Mucosa of rectum (tissue), 2 donors: Measurements from ENCODE around the gene GABRQ.
"Not testable (repeated sequence)": the region's sequence is repeated elsewhere in the genome, so short reads cannot be mapped to it uniquely, and the experiment has no call there.

Source experiments
- H3K27ac ChIP-seq, 2 donors: one replicate each; pipeline ENCODE4 v1.7.0; 2013; ENCODE audit warnings: inconsistent platforms in 2 of 2, low read depth in 2 of 2, low read length in 2 of 2
- H3K27me3 ChIP-seq, 2 donors: one replicate each; pipeline ENCODE4 v1.7.0; 2013; ENCODE audit warnings: low read length in 2 of 2; ENCODE audit not compliant: control insufficient read depth in 2 of 2, insufficient read depth in 2 of 2
- H3K36me3 ChIP-seq, 2 donors: one replicate each; pipeline ENCODE4 v1.7.0; 2013; ENCODE audit warnings: low read length in 2 of 2; ENCODE audit not compliant: control insufficient read depth in 2 of 2, insufficient read depth in 2 of 2
- H3K4me1 ChIP-seq, 2 donors: one replicate each; pipeline ENCODE4 v1.7.0; 2013; ENCODE audit warnings: low read length in 2 of 2, mild to moderate bottlenecking in 1 of 2; ENCODE audit not compliant: control insufficient read depth in 2 of 2, insufficient read depth in 2 of 2
- H3K4me3 ChIP-seq, 2 donors: one replicate each; pipeline ENCODE4 v1.7.0; 2013; ENCODE audit warnings: low read length in 2 of 2
- H3K9ac ChIP-seq, 2 donors: one replicate each; pipeline ENCODE4 v1.7.0; 2013; ENCODE audit warnings: low read length in 2 of 2, low read depth in 1 of 2, mild to moderate bottlenecking in 1 of 2
- H3K9me3 ChIP-seq, 2 donors: one replicate each; pipeline ENCODE4 v1.7.0; 2013; ENCODE audit warnings: low read length in 2 of 2; ENCODE audit not compliant: control insufficient read depth in 2 of 2
- donor health status: healthy.
- donor health status: Normal muscosa, but diverticular disease.

The GABRQ gene

DNA sequence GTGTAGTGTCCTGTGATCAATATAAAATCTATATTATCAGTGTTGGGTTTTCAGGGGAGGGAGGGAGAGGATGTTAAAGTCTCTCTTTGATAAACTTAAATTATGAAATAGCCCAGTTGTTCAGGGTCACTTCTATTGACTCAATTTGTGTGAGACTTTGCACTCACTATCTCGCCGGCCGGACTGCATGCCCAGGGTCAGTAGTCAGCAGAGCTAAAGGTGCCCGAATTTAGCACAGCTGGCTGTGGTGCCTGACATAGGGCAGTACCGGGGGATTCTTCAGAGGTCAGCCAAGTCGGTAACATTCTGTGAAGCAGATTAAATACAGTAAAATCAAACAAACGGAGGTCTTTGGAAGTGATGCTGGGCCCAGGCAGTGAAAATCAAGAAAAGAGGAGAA, 19.2 kb downstream of the GABRQ start:
- Histone ChIP-seq H3K4me1 (no peaks in the 10 kb centered on the region), H3K9ac (no peak overlapping the region), H3K27ac (no peak overlapping the region), H3K4me3 (no peak overlapping the region), H3K36me3 (no peaks in the 10 kb centered on the region), H3K27me3 (peaks cover 0 to 2% of the 10 kb centered on the region in 2 donors), H3K9me3 (no peaks in the 10 kb centered on the region)

GRCh38 chrX:152658302-152658701, 20.6 kb downstream of the GABRQ start:
- Histone ChIP-seq H3K27ac (no peak overlapping the region), H3K4me1 (no peaks in the 10 kb centered on the region), H3K4me3 (no peak overlapping the region), H3K9ac (no peak overlapping the region), H3K9me3 (no peaks in the 10 kb centered on the region), H3K36me3 (no peaks in the 10 kb centered on the region), H3K27me3 (peaks cover 0 to 2% of the 10 kb centered on the region in 2 donors)

DNA sequence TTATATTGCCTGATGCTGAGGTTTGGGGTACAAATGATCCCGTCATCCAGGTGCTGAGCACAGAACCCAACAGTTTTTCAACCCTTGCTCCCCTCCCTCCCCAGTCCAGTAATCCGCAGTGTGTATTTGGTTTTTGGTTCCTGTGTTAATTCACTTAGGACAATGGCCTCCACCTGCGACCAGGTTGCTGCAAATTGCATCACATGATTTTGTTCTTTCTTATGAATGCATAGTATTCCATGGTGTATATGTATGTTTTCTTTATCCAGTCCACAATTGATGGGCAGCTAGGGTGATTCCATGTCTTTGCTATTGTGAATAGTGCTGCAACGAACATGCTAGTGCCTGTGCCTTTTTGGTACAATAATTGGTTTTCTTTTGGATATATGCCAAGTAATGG, 25.4 kb downstream of the GABRQ start:
- Histone ChIP-seq H3K9ac (no peak overlapping the region), H3K4me3 (no peak overlapping the region), H3K27me3 (no peaks in the 10 kb centered on the region), H3K4me1 (no peaks in the 10 kb centered on the region), H3K36me3 (no peaks in the 10 kb centered on the region), H3K27ac (no peak overlapping the region), H3K9me3 (no peaks in the 10 kb centered on the region)

- Histone ChIP-seq H3K9me3 (no peaks in the 10 kb centered on the region), H3K4me3 (no peak overlapping the region), H3K36me3 (no peaks in the 10 kb centered on the region), H3K4me1 (no peaks in the 10 kb centered on the region), H3K9ac (no peak overlapping the region), H3K27me3 (peaks cover 0 to 3% of the 10 kb centered on the region in 2 donors), H3K27ac (no peak overlapping the region)
These were observed 36.4 kb downstream of the GABRQ start for GRCh38 chrX:152674135-152674534.

- not testable (repeated sequence) for H3K27ac ChIP-seq, H3K4me3 ChIP-seq, H3K36me3 ChIP-seq, H3K27me3 ChIP-seq, H3K4me1 ChIP-seq, H3K9ac ChIP-seq, H3K9me3 ChIP-seq
These were observed 37.0 kb downstream of the GABRQ start for GRCh38 chrX:152674652-152675051.

DNA sequence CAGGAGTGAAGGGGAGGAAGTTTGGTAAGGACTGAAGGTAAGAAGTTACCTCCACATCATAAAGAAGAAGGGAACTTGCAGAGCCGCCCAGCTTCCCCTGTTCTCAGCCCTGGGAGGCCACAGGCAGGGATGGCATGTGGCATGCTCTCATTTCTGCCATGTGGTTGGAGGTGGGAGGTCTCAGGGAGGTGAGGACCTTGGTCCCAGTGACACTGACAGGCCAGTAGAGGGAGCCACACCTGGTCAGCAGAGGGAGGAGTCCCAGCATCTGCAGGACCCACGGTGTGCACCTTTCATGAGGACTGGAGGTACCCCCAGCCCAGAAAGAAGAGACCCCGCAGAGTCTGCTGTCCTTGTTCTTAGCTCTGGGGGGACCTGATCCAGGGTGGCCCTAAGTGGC, 43.3 kb downstream of the GABRQ start:
- H3K4me3 ChIP-seq, H3K4me1 ChIP-seq, H3K9ac ChIP-seq, H3K27ac ChIP-seq, H3K27me3 ChIP-seq, H3K9me3 ChIP-seq, H3K36me3 ChIP-seq: not testable (repeated sequence)

DNA sequence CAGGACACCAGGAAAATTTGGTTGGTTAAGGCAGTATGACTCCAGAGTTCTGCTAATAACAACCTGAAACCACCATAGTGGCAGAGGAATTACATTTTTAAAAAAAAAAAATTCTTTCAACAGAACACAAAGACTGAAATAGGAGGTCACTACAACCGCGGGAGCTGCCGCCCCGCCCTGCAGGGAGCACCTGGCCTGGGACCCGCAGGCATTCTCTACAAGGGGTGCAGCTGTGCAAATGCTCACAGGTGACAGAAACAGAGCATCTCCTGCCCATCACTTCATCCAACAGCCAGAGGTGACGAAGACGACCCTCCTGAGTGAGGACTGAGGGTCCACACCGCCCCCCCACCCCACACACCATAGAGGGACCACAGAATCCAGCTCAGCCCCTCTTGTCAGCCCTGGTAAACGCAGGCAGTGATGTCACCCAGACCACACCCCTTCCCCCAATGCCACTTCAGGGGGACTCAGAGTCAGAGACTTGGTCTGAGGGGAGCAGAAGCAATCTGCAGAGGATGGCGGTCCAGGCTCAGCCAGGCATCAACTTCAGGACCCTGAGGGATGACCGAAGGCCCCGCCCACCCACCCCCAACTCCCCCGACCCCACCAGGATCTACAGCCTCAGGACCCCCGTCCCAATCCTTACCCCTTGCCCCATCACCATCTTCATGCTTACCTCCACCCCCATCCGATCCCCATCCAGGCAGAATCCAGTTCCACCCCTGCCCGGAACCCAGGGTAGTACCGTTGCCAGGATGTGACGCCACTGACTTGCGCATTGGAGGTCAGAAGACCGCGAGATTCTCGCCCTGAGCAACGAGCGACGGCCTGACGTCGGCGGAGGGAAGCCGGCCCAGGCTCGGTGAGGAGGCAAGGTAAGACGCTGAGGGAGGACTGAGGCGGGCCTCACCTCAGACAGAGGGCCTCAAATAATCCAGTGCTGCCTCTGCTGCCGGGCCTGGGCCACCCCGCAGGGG, 60.5 kb downstream of the GABRQ start, which contains the start of gene MAGEA3:
Gene MAGEA3 (plus strand): TSS at position 843 of the 980 bp plus-strand sequence. CDS start 2,039 bp downstream, outside the sequence.
- not testable (repeated sequence) for H3K9ac ChIP-seq, H3K27ac ChIP-seq, H3K27me3 ChIP-seq, H3K9me3 ChIP-seq, H3K4me1 ChIP-seq, H3K36me3 ChIP-seq, H3K4me3 ChIP-seq

- not testable (repeated sequence) for H3K9me3 ChIP-seq, H3K4me3 ChIP-seq, H3K36me3 ChIP-seq, H3K4me1 ChIP-seq, H3K27ac ChIP-seq, H3K27me3 ChIP-seq, H3K9ac ChIP-seq
These were observed 62.7 kb downstream of the GABRQ start for GRCh38 chrX:152700390-152700789.

GRCh38 chrX:152706500-152706899, 68.8 kb downstream of the GABRQ start:
- not testable (repeated sequence) for H3K9me3 ChIP-seq, H3K27ac ChIP-seq, H3K27me3 ChIP-seq, H3K4me3 ChIP-seq, H3K9ac ChIP-seq, H3K4me1 ChIP-seq, H3K36me3 ChIP-seq
